A172 (cell line): ENCODE measurements around the gene IGF2. TPM values are rescaled to one million over a fixed set of nuclear protein-coding genes. Genes with fewer than 3 reads are reported as not detected.

Experiments
- DNase-seq: peaks from one replicate; pipeline ENCODE4 v3.0.0-alpha.2; 2015; ENCODE audit warnings: low spot score
- total RNA-seq: library from RNA; depleted of rRNA; stranded (reverse); fragments of >200 nt; shearing (Covaris generic); gene quantifications from 2 replicates; pipeline ENCODE4 v1.2.3, GENCODE V29; 2014

Gene IGF2
- total RNA-seq, 1 experiment from 2014 or later, result 0.90 TPM

DNA sequence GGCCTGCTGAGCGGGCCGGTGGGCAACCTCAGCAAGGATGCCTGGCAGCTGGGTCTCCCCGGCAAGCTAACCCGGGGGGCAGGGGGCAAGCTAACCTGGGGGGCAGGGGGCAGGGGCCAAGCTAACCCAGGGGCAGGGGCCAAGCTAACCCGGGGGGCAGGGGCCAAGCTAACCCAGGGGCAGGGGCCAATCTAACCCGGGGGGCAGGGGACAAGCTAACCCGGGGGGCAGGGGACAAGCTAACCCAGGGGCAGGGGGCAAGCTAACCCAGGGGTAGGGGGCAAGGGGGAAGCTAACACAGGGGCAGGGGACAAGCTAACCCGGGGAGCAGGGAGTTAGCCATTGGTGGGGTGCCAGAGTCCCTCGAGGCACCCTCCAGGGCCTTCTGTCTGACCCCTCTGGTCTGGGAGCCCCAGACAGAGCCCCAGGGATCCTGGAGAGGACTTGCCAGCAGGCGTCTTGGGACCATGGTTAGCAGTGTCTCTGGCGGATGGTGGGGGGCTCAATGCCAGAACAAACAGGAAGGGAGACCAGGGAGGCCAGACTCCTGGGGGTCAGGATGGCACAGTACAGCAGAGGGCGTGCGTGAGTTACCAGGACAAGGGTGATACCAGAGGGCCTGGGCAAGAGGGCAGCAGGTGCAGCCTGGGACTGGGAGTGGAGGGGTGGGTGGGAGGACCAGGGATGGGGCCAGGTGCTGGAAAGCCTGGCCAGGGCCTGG is 16.1 kb downstream of the IGF2 start:
- DNase-seq, result no peak

DNA sequence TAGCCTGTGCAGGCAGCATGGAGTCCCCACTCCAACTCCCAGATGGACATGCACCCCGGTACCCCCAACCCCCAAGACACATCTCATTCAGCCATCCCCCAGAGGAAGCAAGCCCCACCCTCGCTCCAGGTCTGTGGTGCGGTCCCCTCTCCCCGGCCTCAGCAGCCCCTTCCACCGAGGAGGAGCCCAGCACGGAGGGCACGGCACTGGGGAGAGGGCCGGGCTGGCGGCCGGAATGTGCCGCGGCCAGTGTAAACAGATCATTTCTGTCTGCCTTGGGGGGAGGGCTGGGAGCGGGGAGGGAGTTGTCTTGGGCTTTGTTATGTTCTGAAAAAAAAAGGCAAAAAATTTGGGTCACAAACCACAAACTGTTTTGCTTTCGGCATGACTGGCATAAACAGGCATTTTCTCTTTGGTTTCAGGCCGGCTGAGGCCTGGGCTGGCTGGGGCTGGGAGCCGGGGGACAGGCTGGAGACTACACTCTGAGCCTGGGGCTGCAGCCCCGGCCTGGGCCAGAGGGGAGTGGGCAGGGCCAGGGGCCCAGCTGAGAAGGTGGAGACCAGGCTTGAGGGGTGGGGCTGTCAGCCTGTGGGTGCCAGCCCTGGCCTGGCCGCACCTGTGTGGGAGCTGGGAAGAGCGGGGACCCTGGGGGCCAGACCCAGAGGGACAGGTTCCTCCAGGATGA is 16.8 kb downstream of the IGF2 start:
- no peak for DNase-seq

DNA sequence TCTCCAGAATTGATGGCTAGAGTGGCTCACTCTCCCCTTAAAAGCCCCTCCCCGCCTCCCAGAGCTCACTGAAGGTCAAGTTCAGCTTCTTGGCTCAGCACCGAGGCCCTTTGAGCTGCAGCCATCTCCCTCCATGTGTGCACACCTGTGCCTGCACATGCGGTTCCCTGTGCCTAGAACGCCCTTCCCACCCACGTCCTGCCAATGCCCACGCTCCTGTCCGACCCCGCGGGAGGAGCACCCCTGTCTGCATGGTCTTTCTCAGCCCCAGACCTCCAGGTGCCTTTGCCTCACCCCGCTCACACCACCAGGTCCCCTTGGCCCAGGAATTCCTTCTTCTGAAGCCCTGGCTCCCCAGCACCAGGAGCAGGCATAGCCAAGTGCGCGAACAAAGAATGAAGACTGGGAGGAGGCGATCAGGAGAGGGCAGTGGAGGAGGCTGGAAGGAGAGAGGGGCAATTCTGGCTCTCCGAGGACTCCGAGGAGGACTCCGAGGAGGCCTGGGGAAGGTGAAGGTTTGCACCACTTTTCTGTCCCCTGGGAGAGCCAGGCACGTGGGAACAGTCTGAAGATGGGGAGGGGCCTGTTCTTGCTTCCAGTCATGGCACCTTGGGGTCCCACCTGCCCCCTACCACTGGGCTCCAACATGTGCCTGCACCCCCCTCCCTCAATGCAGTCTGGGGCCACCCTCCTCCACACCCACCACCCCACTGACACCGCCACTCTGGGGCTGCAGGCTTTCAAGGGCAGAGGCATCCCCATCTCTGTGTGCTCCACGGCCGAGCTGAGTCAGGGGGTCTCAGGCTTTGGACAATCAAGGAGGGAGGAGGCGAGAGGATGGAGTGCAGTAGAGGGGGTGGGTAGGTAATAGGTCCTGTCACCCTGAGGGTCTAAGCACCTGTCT is 17.7 kb downstream of the IGF2 start:
- no peak for DNase-seq

DNA sequence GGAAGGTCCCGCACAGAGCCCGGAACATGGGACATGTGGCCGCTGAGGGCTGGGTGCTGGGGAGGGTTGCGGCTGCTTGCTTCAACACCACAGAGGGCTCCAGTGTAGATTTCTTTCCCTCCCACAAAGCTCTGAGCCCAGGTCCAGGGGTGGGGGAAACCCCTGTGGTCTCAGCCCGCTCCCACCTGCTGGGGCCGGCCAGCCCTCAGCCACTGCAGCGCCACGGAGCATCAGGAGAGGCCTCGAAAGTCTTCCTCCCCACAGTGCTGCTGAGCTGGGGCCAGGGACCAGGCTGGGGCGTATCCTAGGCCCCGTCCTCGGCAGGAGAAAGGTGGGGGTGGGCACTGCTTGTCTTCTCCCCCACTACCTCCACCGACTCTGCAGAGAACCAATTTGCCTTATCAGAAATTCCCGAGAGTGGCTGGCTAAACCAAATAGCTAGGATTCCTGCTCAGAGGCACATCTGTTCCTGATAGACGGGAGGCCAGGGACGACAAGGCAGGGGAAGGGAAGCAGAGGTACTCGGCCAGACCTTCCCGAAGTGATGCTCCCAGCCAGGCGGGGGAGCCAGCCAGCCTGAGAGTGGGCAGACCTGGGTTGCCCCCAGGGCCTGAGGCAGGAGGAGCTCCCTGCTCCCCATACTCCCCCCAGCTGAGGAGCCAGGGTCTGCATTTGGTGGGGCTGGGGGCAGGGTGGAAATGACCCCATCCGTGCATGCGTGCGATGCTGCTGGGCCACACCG is 18.7 kb downstream of the IGF2 start:
- no peak for DNase-seq

DNA sequence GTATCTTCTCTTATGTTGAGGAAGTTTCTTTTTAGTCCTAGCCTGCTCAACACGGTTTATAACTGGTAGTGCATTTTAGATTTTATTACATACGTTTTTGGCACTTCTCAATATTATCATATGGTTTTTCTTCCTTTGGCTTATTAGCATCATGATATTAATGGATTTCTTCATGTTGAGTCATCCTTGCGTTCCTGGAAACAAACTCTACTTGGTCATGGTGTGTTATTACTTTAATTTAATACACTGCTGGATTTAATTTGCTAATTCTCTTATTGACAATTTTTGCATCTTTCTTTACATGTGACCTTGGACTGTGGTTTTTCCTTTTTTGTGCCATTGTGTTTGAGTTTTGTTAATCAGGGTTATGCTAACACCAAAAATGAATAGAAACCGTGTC is 20.5 kb downstream of the IGF2 start:
- no peak for DNase-seq

DNA sequence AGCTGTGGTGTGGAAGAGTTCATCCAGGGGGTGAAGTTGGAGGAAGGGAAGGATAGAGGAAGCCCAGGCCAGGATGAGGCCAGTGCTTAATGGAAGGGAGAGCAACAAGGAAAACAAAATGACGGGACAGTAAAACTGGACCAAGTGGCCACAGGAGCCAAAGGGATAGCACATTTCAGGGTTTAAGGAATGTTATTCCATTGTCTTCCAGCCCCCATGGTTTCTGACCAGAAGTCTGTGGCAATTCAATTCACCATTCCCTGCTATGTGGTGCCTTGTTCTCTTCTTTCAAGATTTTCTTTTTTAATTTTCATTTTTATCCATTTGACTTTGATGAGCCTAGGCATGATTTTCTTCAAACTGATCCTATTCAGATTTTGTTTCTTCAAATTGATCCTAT is 22.5 kb downstream of the IGF2 start:
- DNase-seq, result no peak

DNA sequence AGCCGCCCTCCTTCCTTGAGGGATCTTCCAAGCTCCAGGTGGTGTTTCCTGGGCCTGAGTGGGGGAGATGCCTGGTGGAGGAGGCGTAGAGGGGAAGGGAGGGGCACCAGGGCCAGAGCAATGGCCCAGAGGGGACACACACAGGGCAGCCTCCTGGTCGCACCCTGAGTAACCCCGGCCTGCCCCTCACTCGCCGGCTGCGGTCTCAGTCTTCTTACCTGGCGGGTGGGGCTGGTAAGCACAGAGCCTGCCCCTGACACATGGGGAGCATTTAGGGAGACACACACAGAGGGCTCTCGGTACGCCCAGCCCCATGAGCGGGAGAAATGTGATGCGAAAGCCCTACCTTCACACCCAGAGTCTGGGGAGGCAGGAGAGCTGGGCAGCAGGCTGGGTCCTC is 23.9 kb downstream of the IGF2 start:
- no peak for DNase-seq

DNA sequence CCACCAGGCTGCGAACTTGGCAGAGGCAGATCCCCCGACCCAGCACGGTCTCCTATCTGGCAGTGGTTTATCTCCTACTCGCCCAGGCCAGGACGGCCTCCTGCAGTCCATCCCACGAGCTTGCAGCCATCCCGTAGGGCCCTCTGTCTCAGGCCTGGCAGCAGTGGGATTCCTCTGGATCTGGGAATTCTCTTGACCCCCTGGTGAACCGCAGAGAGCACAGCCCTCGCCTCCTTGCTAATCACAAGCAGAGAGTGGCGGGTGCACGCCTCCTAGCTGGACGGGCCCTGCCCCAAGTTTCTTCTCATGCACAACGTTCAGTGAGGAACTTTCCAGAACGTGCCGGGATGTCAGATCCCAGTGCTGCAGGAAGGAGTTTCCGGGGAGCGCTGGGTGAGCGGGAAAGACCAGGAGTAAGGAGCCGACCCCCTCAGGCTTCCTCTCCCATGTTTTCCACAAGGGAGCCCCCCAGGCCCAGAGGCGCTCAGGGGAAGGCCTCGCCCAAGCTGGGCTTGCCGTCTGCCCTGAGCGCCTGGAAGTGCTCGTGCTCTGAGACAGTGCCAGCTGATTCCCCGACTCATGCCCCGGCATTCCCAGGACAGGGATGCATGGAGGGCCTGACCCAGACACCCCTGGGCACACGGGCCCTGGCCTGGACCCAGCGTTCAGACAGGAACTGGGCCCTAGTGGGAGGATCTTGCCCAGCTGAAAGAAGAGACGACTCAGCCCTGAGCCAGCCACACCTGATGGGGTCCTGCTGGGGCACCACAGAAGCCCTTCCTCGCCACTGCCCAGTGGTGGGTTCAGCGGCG is 24.6 kb downstream of the IGF2 start:
- DNase-seq, result no peak

DNA sequence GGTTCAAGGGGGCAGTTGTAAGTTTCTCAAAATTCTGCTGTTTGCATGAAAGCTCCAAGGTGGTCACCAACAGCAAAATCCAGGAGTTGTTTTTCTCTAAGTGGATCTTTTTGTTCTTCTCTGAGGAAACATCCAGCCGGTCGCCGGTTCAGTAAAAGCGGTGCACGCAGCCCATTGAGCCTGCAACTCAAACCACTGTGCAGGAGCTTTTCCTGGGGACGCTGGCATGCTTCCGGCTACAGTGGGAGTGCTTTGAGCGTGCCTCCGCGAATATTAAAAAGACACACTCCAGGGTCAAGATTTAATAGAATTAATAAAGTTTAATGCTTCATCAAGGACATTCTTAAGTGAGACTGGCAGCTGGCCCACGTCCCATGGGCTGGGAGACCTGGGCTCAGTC is 25.4 kb downstream of the IGF2 start:
- no peak for DNase-seq

DNA sequence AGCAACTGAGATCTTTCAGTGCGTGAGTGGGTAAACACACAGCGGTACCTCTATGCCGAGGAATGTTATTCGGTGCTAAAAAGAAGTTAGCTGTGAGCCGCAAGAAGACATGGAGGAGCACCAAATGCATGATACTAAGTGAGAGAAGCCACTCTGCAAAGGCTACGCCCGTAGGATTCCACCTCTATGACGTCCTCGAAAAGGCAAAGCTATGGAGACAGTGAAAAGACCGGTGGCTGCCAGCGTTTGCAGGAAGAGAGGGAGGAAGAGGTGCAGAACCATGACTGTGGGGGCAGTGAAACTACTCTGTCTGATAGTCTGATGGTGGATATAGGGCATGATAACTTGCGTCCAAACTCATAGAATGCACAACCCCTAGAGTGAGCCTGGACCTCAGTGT is 28.7 kb downstream of the IGF2 start:
- DNase-seq, result no peak

DNA sequence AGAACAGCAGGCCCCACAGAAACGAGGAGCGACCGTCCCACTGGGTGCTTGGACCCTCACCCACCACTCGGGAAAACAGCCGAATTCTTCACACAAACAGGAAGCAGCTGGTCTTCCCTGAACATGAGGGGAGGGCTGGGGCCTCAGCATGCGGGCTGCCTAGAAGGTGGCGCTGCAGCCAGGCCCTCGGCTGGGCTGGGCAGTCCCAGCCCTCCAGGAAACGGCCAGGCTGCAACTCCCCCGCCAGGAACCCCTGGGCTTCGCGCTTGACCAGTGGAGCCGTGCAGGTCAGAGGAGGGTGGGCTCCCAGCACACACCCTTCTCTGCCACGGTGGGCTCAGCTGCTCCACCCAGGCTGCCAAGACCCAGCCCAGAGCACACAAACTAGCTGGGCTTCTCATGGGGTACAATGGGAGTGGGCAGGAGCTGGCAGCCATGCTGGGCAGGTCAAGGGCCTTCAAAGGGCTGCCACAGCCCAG is 29.6 kb downstream of the IGF2 start:
- DNase-seq, result no peak

DNA sequence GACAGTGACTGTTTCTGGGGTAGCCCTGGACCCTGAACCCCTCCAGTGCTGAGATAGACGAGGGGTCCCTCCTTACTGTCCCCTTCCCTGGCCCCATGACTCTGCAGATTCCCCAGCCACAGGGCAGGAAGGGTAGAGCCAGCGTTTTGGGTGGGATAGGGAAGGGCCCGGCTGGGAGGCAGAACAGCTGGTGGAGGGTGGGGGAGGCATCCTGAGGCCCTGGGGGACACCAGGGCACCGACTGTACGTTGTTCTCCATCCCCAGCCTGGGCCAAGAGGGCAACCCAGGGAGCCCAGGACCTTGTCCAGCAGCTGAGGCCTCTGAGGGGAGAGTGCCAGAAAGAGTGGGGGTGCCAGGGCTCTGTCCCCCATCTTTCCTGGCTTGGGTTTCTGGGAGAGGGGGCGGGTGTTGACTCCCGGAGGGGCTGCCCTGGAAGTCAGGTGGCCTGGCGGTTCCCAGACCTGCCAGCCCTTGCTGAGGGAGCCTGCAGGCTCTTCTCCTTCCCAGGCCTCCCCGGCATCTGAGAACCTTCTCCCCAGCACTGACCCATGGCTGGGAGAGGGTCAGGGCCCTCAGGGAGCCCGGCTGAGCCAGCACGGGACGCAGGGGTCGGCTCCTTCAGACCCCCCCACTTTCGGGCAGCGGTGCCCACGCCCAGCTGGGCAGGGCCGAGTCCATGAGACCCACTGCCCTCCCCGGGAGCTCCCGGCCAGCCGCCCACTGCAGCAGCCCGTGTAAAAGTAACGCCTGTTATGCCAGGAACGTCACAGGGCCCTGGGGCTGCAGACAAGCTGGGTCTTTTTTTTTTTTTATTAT is 30.3 kb downstream of the IGF2 start:
- no peak for DNase-seq

DNA sequence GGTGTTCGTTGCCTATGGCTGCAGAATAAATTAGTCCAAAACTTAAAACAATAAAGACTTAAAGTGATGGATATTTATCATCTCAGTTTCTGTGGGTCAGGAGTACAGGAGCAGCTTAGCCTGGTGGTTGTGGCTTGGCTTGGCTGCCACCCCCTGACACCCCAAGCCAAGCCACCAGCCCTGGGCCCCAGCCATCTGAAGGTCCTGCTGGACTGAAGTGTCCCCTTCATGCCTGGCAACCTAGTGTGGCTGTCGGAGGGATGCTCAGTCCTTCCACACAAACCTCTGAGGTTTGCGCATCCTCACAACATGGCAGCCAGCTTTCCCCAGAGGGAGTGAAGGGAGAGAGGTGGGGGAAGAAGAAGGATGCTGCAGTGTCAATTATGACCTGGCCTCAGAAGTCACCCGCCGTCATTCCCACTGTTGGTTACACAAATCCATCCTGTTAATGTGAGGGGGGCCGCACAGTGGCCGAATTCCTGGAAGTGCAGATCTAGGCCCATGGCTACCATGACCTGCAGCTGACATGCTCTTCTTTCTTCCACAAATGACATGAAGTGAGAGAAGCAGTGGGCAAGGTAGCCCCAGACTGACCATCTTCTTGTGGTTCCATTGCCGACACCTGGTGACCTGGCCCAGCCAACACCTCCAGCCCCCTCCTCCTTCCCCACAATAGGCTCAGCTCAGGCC is 31.1 kb downstream of the IGF2 start:
- no peak for DNase-seq

DNA sequence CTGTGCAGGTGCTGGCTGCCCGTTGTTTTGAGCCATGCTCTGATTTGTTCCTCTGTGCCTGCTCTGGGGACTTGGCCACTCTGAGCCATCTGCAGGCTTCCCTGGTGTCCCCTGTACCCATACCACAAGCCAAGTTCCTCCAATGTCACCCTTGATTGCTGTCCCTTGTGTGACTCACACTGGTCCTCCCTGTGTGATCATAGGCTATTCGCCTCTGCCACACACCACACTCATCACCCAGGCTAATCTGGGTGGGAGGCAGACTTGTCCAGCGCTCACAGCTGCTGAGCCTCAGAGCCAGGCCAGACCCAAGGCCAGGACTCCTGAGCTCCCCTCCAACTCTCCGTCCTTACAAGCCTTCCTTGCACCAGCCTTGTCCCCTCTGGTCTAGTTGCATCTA is 31.7 kb downstream of the IGF2 start:
- no peak for DNase-seq

DNA sequence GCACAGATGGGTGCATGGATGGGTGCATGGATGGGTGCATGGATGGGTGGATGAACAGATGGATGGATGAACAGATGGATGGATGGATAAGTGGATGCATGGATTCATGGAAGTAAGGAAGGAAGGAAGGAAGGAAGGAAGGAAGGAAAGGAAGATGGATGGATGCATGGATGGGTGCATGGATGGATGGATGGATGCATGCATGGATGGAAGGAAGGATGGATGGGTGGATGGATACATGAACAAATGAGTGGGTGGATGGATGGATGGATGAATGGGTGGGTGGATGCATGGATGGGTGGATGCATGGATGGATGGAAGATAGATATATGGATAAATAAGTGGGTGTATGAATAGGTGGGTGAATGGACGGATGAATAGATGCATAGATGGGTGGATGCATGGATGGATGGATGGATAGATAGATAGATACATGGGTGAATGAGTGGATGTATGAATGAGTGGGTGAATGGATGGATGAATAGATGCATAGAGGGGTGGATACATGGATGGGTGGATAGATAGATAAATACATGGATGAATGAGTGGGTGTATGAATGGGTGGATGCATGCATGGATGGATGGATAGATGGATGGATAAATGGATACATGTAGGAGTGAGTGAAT is 32.5 kb downstream of the IGF2 start:
- no peak for DNase-seq

DNA sequence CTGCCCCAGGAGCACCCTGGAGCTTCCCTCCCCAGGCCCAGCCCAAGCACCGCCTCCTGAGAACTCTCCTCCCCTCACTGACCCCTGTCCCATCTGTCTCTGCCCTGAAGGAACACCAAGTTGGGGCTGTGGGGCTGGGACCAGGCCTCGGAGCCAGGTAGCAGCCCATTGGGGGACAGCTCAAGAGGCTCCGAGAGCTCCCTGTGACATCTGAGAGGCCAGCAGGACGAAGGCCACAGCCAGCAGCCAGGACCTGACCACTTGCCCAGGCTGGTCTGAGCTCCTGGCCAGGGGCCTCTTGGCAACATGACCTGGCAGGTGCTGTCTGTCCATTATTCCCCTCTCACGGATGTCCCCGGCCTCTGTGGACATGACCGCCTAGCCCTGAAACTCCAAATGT is 33.7 kb downstream of the IGF2 start:
- DNase-seq, result no peak

DNA sequence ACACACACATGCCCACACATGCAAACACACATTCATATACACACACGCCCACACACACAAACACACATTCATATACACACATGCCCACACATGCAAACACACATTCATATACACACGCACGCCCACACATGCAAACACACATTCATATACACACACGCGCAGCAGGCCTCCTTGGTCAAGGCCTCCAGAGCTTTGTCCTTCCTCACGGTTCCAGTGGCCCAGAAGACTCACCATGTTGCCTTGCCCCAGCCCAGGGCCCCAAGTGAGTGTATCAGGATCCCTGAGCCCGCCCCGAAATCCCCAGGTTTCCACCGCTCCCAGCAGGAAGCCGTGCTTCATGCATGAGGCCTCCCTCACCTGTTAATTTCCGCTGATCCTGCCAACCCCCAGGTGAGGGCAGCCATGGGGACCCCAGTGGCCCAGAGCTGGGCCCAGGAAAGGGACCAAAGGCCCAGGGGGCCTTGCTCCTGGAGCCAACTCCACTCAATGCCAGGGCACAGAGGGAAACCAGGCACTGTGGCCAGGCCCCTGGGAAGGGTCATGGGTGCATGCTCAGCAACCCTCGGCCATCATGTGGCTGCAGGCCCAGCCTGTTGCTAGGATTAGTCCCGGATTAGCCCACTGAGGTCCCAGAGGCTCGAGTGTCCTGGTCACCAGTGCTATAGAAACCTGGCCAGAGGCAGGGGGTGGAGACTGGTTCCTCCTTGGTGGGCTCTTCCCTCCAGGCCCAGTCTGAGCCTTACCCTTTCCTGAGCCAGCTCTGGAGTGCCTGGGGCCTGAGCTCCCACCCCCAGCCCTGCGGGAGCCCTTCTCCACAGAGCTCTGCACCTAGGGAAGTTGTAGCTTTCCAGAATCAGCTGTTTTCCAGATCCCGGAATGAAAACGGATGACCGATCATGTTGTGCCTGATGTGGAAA is 34.4 kb downstream of the IGF2 start:
- no peak for DNase-seq
